H1 (cell line): Measurements from ENCODE around the gene BTBD7. TPM values are rescaled to one million over a fixed set of nuclear protein-coding genes. Genes with fewer than 3 reads are reported as not detected.

Experiments used
- CBX5 ChIP-seq: fragments of 300-800, 300-1000 bp; sonication (generic); IDR thresholded peaks from 2 replicates; pipeline ENCODE4 v1.7.1; 2016; ENCODE audit warnings: antibody characterized with exemption, low read length, low read depth
- CREB1 ChIP-seq: IDR thresholded peaks from 2 replicates; pipeline ENCODE4 v1.6.1; 2012; ENCODE audit warnings: inconsistent platforms
- HDAC2 ChIP-seq, 2 experiments: fragments of 300-600 bp in 1 of 2; sonication (generic) in 1 of 2; IDR thresholded peaks; 2 replicates each; pipeline ENCODE4 v1.6.1; 2011 to 2012; ENCODE audit warnings: low read depth in 2 of 2, low read length in 2 of 2, mild to moderate bottlenecking in 2 of 2, moderate library complexity in 2 of 2, borderline replicate concordance in 1 of 2, inconsistent platforms in 1 of 2
- RXRA ChIP-seq: IDR thresholded peaks from 2 replicates; pipeline ENCODE4 v1.6.1; 2011; ENCODE audit warnings: low read depth, mild to moderate bottlenecking, low read length, moderate library complexity; ENCODE audit not compliant: insufficient read depth
- polyA plus RNA-seq, 7 experiments: library from polyadenylated mRNA; depleted of rRNA in 3 of 7; stranded (reverse) in 5 of 7; unstranded in 2 of 7; fragments of >200 nt in 5 of 7; fragments of 200-250 nt in 2 of 7; gene quantifications; 1 replicate in 5 of 7; 2 replicates in 1 of 7; 4 replicates in 1 of 7; pipeline versions ENCODE4 v1.2.1 to v1.2.3, GENCODE V29; 2011 to 2013; ENCODE audit warnings: missing spikeins in 2 of 7, mixed read lengths in 2 of 7
- total RNA-seq: library from RNA; stranded (reverse); fragmentation: NEBNext Ultra II Directional; extraction: Animal tissue kit (Norgen Biotek cat#: 25700); gene quantifications from 2 replicates; pipeline ENCODE4 v1.2.1, GENCODE V29; 2021

BTBD7 gene
- total and polyA plus RNA-seq, 2 of the 8 experiments (the other 6 are each of a cell fraction or from before 2014, with no cell fraction given) = 12.1 to 46.1 TPM

DNA sequence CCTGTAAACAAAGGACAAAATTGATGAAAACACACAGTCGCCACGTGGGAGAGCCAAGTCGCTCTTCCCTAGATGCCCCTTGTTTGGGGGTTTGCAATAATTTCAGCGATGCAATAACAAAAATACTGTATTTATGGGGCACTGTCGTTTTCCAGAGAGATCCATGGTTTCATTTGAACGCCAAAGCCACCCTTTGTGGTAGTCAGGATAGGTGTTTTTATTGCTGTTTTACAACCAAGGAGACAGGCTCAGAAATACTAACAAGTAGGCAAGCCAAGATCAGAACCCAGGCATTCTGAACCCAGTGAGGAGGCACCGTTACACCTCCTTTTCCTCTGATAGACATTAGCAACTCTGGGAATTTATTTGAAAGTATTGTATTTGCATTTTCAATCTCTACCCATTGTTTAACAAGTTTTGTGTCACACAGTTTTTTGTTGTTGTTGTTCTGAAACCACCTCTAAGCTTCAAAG lies 831 bp upstream of the BTBD7 start (continued):
- TF ChIP-seq HDAC2 (IDR thresholded peaks at IDR 0.05; ENCODE audit: borderline replicate concordance in 1 of 2, low read depth in 2 of 2, low read length in 2 of 2) (no peak), CBX5 (no peak), RXRA (no peak), CREB1 (no peak)
- TF ChIP-seq, all 59 proteins: peak for 0
